Measurements from ENCODE around the gene DENND2A.

Gene DENND2A

DNA sequence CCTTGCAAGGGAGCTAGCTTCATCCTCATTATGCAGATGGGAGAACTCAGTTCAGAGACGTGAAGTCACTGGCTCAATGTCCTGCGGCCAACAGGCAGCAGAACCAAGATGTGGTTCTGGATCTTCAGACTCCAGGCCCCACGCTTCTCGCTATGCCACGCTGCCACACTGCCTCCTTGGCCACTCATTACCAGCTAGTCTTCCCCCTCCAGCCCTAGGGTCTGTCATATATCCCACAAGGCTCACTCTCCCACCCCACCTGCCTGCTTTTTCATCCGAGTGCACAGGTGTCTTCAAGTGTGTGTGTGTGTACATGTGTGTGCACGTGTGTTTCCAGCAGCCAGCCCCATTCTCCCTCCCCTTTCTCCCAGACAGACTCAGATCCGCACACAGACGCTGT lies 53.4 kb downstream of the DENND2A start:
- Histone ChIP-seq H2BK120ac (ENCODE audit: low read depth, low read length) (no peak overlapping the region), H2BK5ac (ENCODE audit: low read length) (no peak overlapping the region), H3K9ac (ENCODE audit: low read length) (no peak overlapping the region), H3K79me2 (ENCODE audit: control insufficient read depth, insufficient read depth, low read length) (no peaks in the 10 kb centered on the region), H3K4ac (ENCODE audit: low read depth, low read length) (no peak overlapping the region), H3K27me3 (ENCODE audit: insufficient read depth, low read length, poor library complexity) (no peaks in the 10 kb centered on the region), H4K8ac (ENCODE audit: low read depth, low read length) (no peak overlapping the region), H3K4me3 (ENCODE audit: low read length) (no peak overlapping the region), H3K36me3 (ENCODE audit: control insufficient read depth, insufficient read depth, low read length) (no peaks in the 10 kb centered on the region), H2AK5ac (ENCODE audit: low read length) (no peak overlapping the region), H4K5ac (ENCODE audit: low read length) (no peak overlapping the region), H3K27ac (ENCODE audit: low read depth, low read length) (no peak overlapping the region), H3K18ac (ENCODE audit: low read length) (no peak overlapping the region), H2BK15ac (replicated peaks; ENCODE audit: low read depth) (no peak overlapping the region), H3K4me1 (ENCODE audit: control insufficient read depth, low read depth, low read length) (no peaks in the 10 kb centered on the region), H3K56ac (ENCODE audit: low read length) (no peak overlapping the region), H3K23ac (ENCODE audit: low read length) (no peak overlapping the region), H3K79me1 (ENCODE audit: low read length) (no peaks in the 10 kb centered on the region), H3K4me2 (ENCODE audit: low read length) (no peak overlapping the region)
- no CpG with 5 or more reads among the region's 9 CpGs for WGBS (ENCODE audit: extremely low coverage, insufficient coverage, low lambda C conversion rate)
- no peak for DNase-seq

DNA sequence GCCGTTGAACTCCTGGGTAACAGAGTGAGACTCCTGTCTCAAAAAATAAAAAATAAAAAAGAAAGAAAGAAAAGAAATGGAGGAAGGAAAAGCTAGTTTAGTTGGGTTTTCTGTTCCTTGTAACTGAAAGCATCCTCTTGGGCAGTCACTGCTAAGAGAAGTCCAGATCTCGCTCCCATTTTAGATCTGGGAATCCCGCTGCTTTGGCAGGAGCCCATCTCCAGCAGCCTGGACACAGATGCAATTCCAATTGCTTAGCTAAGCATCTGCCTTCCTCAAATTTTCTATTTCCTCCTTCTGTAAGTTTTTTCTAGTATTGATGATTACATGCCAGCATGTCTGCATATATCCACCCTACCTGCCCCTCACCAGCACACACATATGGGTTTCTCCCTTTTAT lies 54.1 kb downstream of the DENND2A start:
- Histone ChIP-seq H3K23ac (ENCODE audit: low read length) (no peak overlapping the region), H4K8ac (ENCODE audit: low read depth, low read length) (no peak overlapping the region), H4K5ac (ENCODE audit: low read length) (no peak overlapping the region), H2BK120ac (ENCODE audit: low read depth, low read length) (no peak overlapping the region), H3K79me1 (ENCODE audit: low read length) (no peaks in the 10 kb centered on the region), H3K4me2 (ENCODE audit: low read length) (no peak overlapping the region), H2BK15ac (replicated peaks; ENCODE audit: low read depth) (no peak overlapping the region), H3K56ac (ENCODE audit: low read length) (no peak overlapping the region), H3K18ac (ENCODE audit: low read length) (no peak overlapping the region), H3K36me3 (ENCODE audit: control insufficient read depth, insufficient read depth, low read length) (no peaks in the 10 kb centered on the region), H3K79me2 (ENCODE audit: control insufficient read depth, insufficient read depth, low read length) (no peaks in the 10 kb centered on the region), H3K9ac (ENCODE audit: low read length) (no peak overlapping the region), H2BK5ac (ENCODE audit: low read length) (no peak overlapping the region), H3K4me3 (ENCODE audit: low read length) (no peak overlapping the region), H3K4ac (ENCODE audit: low read depth, low read length) (no peak overlapping the region), H3K4me1 (ENCODE audit: control insufficient read depth, low read depth, low read length) (no peaks in the 10 kb centered on the region), H2AK5ac (ENCODE audit: low read length) (no peak overlapping the region), H3K27ac (ENCODE audit: low read depth, low read length) (no peak overlapping the region), H3K27me3 (ENCODE audit: insufficient read depth, low read length, poor library complexity) (no peaks in the 10 kb centered on the region)
- DNase-seq: no peak
- WGBS (ENCODE audit: extremely low coverage, insufficient coverage, low lambda C conversion rate): no CpG with 5 or more reads among the region's 3 CpGs

GRCh38 chr7:140585333-140585732 lies 55.3 kb downstream of the DENND2A start:
- no peak overlapping the region for H3K27ac ChIP-seq (ENCODE audit: low read depth, low read length)
- H3K4me1 ChIP-seq (ENCODE audit: control insufficient read depth, low read depth, low read length): no peaks in the 10 kb centered on the region
- no peak overlapping the region for H3K4me3 ChIP-seq (ENCODE audit: low read length)
- H3K56ac ChIP-seq (ENCODE audit: low read length): no peak overlapping the region
- H3K9ac ChIP-seq (ENCODE audit: low read length): no peak overlapping the region
- H3K18ac ChIP-seq (ENCODE audit: low read length): no peak overlapping the region
- DNase-seq: no peak
- H3K79me1 ChIP-seq (ENCODE audit: low read length): no peaks in the 10 kb centered on the region
- H3K79me2 ChIP-seq (ENCODE audit: control insufficient read depth, insufficient read depth, low read length): no peaks in the 10 kb centered on the region
- no CpG with 5 or more reads among the region's 7 CpGs for WGBS (ENCODE audit: extremely low coverage, insufficient coverage, low lambda C conversion rate)
- no peak overlapping the region for H2BK120ac ChIP-seq (ENCODE audit: low read depth, low read length)
- no peak overlapping the region for H3K4ac ChIP-seq (ENCODE audit: low read depth, low read length)
- no peak overlapping the region for H4K5ac ChIP-seq (ENCODE audit: low read length)
- H3K36me3 ChIP-seq (ENCODE audit: control insufficient read depth, insufficient read depth, low read length): no peaks in the 10 kb centered on the region
- no peak overlapping the region for H2BK5ac ChIP-seq (ENCODE audit: low read length)
- no peak overlapping the region for H4K8ac ChIP-seq (ENCODE audit: low read depth, low read length)
- H3K4me2 ChIP-seq (ENCODE audit: low read length): no peak overlapping the region
- no peak overlapping the region for H2AK5ac ChIP-seq (ENCODE audit: low read length)
- no peak overlapping the region for H2BK15ac ChIP-seq (replicated peaks; ENCODE audit: low read depth)
- H3K23ac ChIP-seq (ENCODE audit: low read length): no peak overlapping the region
- H3K27me3 ChIP-seq (ENCODE audit: insufficient read depth, low read length, poor library complexity): no peaks in the 10 kb centered on the region

GRCh38 chr7:140584195-140584851 lies 56.3 kb downstream of the DENND2A start:
- Histone ChIP-seq H3K18ac (ENCODE audit: low read length) (no peak overlapping the region), H2BK5ac (ENCODE audit: low read length) (no peak overlapping the region), H3K79me2 (ENCODE audit: control insufficient read depth, insufficient read depth, low read length) (no peaks in the 10 kb centered on the region), H3K4me3 (ENCODE audit: low read length) (no peak overlapping the region), H3K56ac (ENCODE audit: low read length) (no peak overlapping the region), H3K23ac (ENCODE audit: low read length) (no peak overlapping the region), H3K9ac (ENCODE audit: low read length) (no peak overlapping the region), H4K5ac (ENCODE audit: low read length) (no peak overlapping the region), H3K4me2 (ENCODE audit: low read length) (no peak overlapping the region), H3K79me1 (ENCODE audit: low read length) (no peaks in the 10 kb centered on the region), H2AK5ac (ENCODE audit: low read length) (no peak overlapping the region), H3K27ac (ENCODE audit: low read depth, low read length) (no peak overlapping the region), H2BK15ac (replicated peaks; ENCODE audit: low read depth) (no peak overlapping the region), H3K4me1 (ENCODE audit: control insufficient read depth, low read depth, low read length) (no peaks in the 10 kb centered on the region), H3K27me3 (ENCODE audit: insufficient read depth, low read length, poor library complexity) (no peaks in the 10 kb centered on the region), H4K8ac (ENCODE audit: low read depth, low read length) (no peak overlapping the region), H3K36me3 (ENCODE audit: control insufficient read depth, insufficient read depth, low read length) (no peaks in the 10 kb centered on the region), H2BK120ac (ENCODE audit: low read depth, low read length) (no peak overlapping the region), H3K4ac (ENCODE audit: low read depth, low read length) (no peak overlapping the region)
- WGBS (ENCODE audit: extremely low coverage, insufficient coverage, low lambda C conversion rate): no CpG with 5 or more reads among the region's 4 CpGs
- DNase-seq: no peak

DNA sequence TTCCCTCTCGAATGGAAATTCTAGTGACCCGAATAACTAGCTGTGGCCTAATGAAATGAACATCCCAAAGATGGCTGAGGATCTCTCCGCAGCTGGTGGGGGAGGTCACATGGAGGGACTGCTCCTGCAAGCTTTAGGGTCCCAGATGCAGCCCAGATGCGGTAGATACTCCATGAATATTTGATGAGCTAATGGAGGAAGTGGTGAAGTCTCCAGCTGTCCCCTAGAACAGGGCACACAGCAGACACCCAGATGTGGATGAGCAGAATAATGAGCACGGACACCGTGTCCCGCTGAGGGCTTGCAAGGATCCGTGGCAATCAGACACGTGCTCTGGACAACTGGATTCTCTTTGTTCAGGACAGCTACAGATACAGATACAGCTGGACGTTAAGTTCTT lies 59.2 kb downstream of the DENND2A start:
- DNase-seq: no peak
- no peak overlapping the region for H3K4me2 ChIP-seq (ENCODE audit: low read length)
- no peak overlapping the region for H3K4me3 ChIP-seq (ENCODE audit: low read length)
- no peaks in the 10 kb centered on the region for H3K36me3 ChIP-seq (ENCODE audit: control insufficient read depth, insufficient read depth, low read length)
- no peak overlapping the region for H2BK5ac ChIP-seq (ENCODE audit: low read length)
- no CpG with 5 or more reads among the region's 10 CpGs for whole genome bisulfite sequencing (ENCODE audit: extremely low coverage, insufficient coverage, low lambda C conversion rate)
- H3K4ac ChIP-seq (ENCODE audit: low read depth, low read length): no peak overlapping the region
- H4K5ac ChIP-seq (ENCODE audit: low read length): no peak overlapping the region
- H3K79me1 ChIP-seq (ENCODE audit: low read length): no peaks in the 10 kb centered on the region
- no peak overlapping the region for H2BK15ac ChIP-seq (replicated peaks; ENCODE audit: low read depth)
- no peak overlapping the region for H3K18ac ChIP-seq (ENCODE audit: low read length)
- H3K27ac ChIP-seq (ENCODE audit: low read depth, low read length): no peak overlapping the region
- no peak overlapping the region for H2AK5ac ChIP-seq (ENCODE audit: low read length)
- H3K79me2 ChIP-seq (ENCODE audit: control insufficient read depth, insufficient read depth, low read length): no peaks in the 10 kb centered on the region
- no peak overlapping the region for H4K8ac ChIP-seq (ENCODE audit: low read depth, low read length)
- no peak overlapping the region for H3K23ac ChIP-seq (ENCODE audit: low read length)
- H3K56ac ChIP-seq (ENCODE audit: low read length): no peak overlapping the region
- H3K4me1 ChIP-seq (ENCODE audit: control insufficient read depth, low read depth, low read length): no peaks in the 10 kb centered on the region
- H2BK120ac ChIP-seq (ENCODE audit: low read depth, low read length): no peak overlapping the region
- H3K27me3 ChIP-seq (ENCODE audit: insufficient read depth, low read length, poor library complexity): no peaks in the 10 kb centered on the region
- no peak overlapping the region for H3K9ac ChIP-seq (ENCODE audit: low read length)

DNA sequence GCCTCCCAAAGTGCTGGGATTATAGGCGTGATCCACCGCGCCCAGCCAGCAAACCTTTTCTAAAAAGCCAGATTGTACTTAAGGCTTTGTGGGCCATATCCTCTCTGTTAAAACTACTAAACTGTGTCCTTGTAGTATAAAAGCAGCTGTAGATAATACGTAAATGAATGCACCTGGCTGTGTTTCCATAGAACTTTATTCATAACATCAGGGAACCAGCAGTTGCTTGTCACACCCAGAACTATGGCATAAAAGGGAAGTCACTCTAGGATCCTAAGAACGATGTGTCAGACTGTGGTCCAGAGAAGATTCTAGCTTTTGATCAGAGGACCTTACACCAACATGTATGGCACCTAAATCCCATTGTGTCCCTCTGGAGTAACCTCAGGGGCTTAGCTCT lies 63.0 kb downstream of the DENND2A start:
- no peaks in the 10 kb centered on the region for H3K79me2 ChIP-seq (ENCODE audit: control insufficient read depth, insufficient read depth, low read length)
- H2BK5ac ChIP-seq (ENCODE audit: low read length): no peak overlapping the region
- no CpG with 5 or more reads among the region's 5 CpGs for WGBS (ENCODE audit: extremely low coverage, insufficient coverage, low lambda C conversion rate)
- H3K27me3 ChIP-seq (ENCODE audit: insufficient read depth, low read length, poor library complexity): no peaks in the 10 kb centered on the region
- H3K4me2 ChIP-seq (ENCODE audit: low read length): no peak overlapping the region
- no peak overlapping the region for H2AK5ac ChIP-seq (ENCODE audit: low read length)
- H3K79me1 ChIP-seq (ENCODE audit: low read length): no peaks in the 10 kb centered on the region
- H2BK120ac ChIP-seq (ENCODE audit: low read depth, low read length): no peak overlapping the region
- no peak overlapping the region for H4K8ac ChIP-seq (ENCODE audit: low read depth, low read length)
- no peak overlapping the region for H3K9ac ChIP-seq (ENCODE audit: low read length)
- no peak overlapping the region for H3K27ac ChIP-seq (ENCODE audit: low read depth, low read length)
- no peak overlapping the region for H3K56ac ChIP-seq (ENCODE audit: low read length)
- DNase-seq: no peak
- H2BK15ac ChIP-seq (replicated peaks; ENCODE audit: low read depth): no peak overlapping the region
- no peak overlapping the region for H3K4me3 ChIP-seq (ENCODE audit: low read length)
- no peaks in the 10 kb centered on the region for H3K4me1 ChIP-seq (ENCODE audit: control insufficient read depth, low read depth, low read length)
- no peak overlapping the region for H3K18ac ChIP-seq (ENCODE audit: low read length)
- no peak overlapping the region for H3K4ac ChIP-seq (ENCODE audit: low read depth, low read length)
- no peaks in the 10 kb centered on the region for H3K36me3 ChIP-seq (ENCODE audit: control insufficient read depth, insufficient read depth, low read length)
- H3K23ac ChIP-seq (ENCODE audit: low read length): no peak overlapping the region
- no peak overlapping the region for H4K5ac ChIP-seq (ENCODE audit: low read length)

Data from mesendoderm (in vitro differentiated cells).